Activated T-helper 1 cell treated with anti-CD3 and anti-CD28 coated beads, Interleukin-12 subunit alpha, Interleukin-12 subunit beta, Interleukin-2, Interleukin-4 antibody, amounts not matched to agents 30 ng/mL and 10 ng/mL and 1 ng/mL, durations not matched to agents 14 hours and 24 hours and 36 hours (primary cell): ENCODE results near the gene BCL11A. TPM values are rescaled to one million over a fixed set of nuclear protein-coding genes. Genes with fewer than 3 reads are reported as not detected.

Experiments
- DNase-seq: peaks from one replicate; pipeline ENCODE4 v3.0.0; 2021; ENCODE audit warnings: low spot score
- H3K27ac Mint-ChIP-seq: one replicate; pipeline ENCODE4 v1.8.0; 2021; ENCODE audit warnings: mild to moderate bottlenecking, mixed read lengths
- H3K27me3 Mint-ChIP-seq: one replicate; pipeline ENCODE4 v1.8.0; 2022; ENCODE audit warnings: mild to moderate bottlenecking, moderate library complexity, mixed read lengths; ENCODE audit not compliant: insufficient read depth
- H3K36me3 Mint-ChIP-seq: one replicate; pipeline ENCODE4 v1.8.0; 2021; ENCODE audit warnings: low read depth, mixed read lengths
- H3K4me1 Mint-ChIP-seq: one replicate; pipeline ENCODE4 v1.8.0; 2021; ENCODE audit warnings: low read depth, mixed read lengths
- H3K4me3 Mint-ChIP-seq: one replicate; pipeline ENCODE4 v1.8.0; 2021; ENCODE audit warnings: mild to moderate bottlenecking, moderate library complexity, mixed read lengths
- H3K9me3 Mint-ChIP-seq: one replicate; pipeline ENCODE4 v1.8.0; 2021; ENCODE audit warnings: mixed read lengths
- intact Hi-C: fragments of 100-400 bp; cut with micrococcal nuclease; formaldehyde crosslinking; loops from one replicate; pipeline ENCODE4 v1.15.1; 2024
- total RNA-seq: library from RNA; stranded (reverse); gene quantifications from 2 replicates; pipeline ENCODE4 v1.2.3, GENCODE V29; 2022

BCL11A gene
- total RNA-seq, 1 donor from 2014 or later = not detected

GRCh38 chr2:60440079-60440766 lies 113.2 kb downstream of the BCL11A start:
- Mint-ChIP-seq H3K27ac (no peak overlapping the region), H3K36me3 (no peaks in the 10 kb centered on the region), H3K4me1 (no peaks in the 10 kb centered on the region), H3K4me3 (no peak overlapping the region), H3K27me3 (peaks cover 3% of the 10 kb centered on the region), H3K9me3 (no peaks in the 10 kb centered on the region)
- intact Hi-C loops = no loop called here
- DNase-seq = no peak

- H3K9me3 Mint-ChIP-seq = no peaks in the 10 kb centered on the region
- H3K4me3 Mint-ChIP-seq = no peak overlapping the region
- H3K4me1 Mint-ChIP-seq = no peaks in the 10 kb centered on the region
- H3K36me3 Mint-ChIP-seq = no peaks in the 10 kb centered on the region
- intact Hi-C loops = no loop called here
- no peak overlapping the region for H3K27ac Mint-ChIP-seq
- H3K27me3 Mint-ChIP-seq = peaks cover 2% of the 10 kb centered on the region
- no peak for DNase-seq
These were observed 114.1 kb downstream of the BCL11A start for GRCh38 chr2:60439219-60439974.

- no peaks in the 10 kb centered on the region for H3K27me3 Mint-ChIP-seq
- H3K36me3 Mint-ChIP-seq = no peaks in the 10 kb centered on the region
- H3K4me1 Mint-ChIP-seq = no peaks in the 10 kb centered on the region
- H3K27ac Mint-ChIP-seq = no peak overlapping the region
- intact Hi-C loops = no loop called here
- no peaks in the 10 kb centered on the region for H3K9me3 Mint-ChIP-seq
- DNase-seq = no peak
- no peak overlapping the region for H3K4me3 Mint-ChIP-seq
These were observed 114.8 kb downstream of the BCL11A start for GRCh38 chr2:60438653-60439052.

GRCh38 chr2:60438131-60438530 lies 115.3 kb downstream of the BCL11A start:
- no peak overlapping the region for H3K4me3 Mint-ChIP-seq
- no peaks in the 10 kb centered on the region for H3K4me1 Mint-ChIP-seq
- no peak overlapping the region for H3K27ac Mint-ChIP-seq
- DNase-seq = no peak
- intact Hi-C loops = no loop called here
- H3K27me3 Mint-ChIP-seq = no peaks in the 10 kb centered on the region
- H3K9me3 Mint-ChIP-seq = no peaks in the 10 kb centered on the region
- H3K36me3 Mint-ChIP-seq = no peaks in the 10 kb centered on the region

- Mint-ChIP-seq H3K27ac (no peak overlapping the region), H3K36me3 (no peaks in the 10 kb centered on the region), H3K27me3 (no peaks in the 10 kb centered on the region), H3K9me3 (no peaks in the 10 kb centered on the region), H3K4me1 (no peaks in the 10 kb centered on the region), H3K4me3 (no peak overlapping the region)
- DNase-seq = no peak
- intact Hi-C loops = no loop called here
These were observed 116.3 kb downstream of the BCL11A start for GRCh38 chr2:60437080-60437696.

GRCh38 chr2:60433018-60433596 lies 120.3 kb downstream of the BCL11A start:
- H3K4me3 Mint-ChIP-seq = no peak overlapping the region
- H3K27ac Mint-ChIP-seq = no peak overlapping the region
- DNase-seq = no peak
- no peaks in the 10 kb centered on the region for H3K4me1 Mint-ChIP-seq
- H3K9me3 Mint-ChIP-seq = no peaks in the 10 kb centered on the region
- H3K27me3 Mint-ChIP-seq = peaks cover 3% of the 10 kb centered on the region
- intact Hi-C loops = no loop called here
- no peaks in the 10 kb centered on the region for H3K36me3 Mint-ChIP-seq

GRCh38 chr2:60432035-60432601 lies 121.3 kb downstream of the BCL11A start:
- intact Hi-C loops = no loop called here
- H3K9me3 Mint-ChIP-seq = no peaks in the 10 kb centered on the region
- no peaks in the 10 kb centered on the region for H3K4me1 Mint-ChIP-seq
- H3K4me3 Mint-ChIP-seq = no peak overlapping the region
- peaks cover 3% of the 10 kb centered on the region for H3K27me3 Mint-ChIP-seq
- no peaks in the 10 kb centered on the region for H3K36me3 Mint-ChIP-seq
- DNase-seq = no peak
- no peak overlapping the region for H3K27ac Mint-ChIP-seq

- intact Hi-C loops = no loop called here
- H3K4me1 Mint-ChIP-seq = no peaks in the 10 kb centered on the region
- no peak for DNase-seq
- peaks cover 3% of the 10 kb centered on the region for H3K27me3 Mint-ChIP-seq
- no peak overlapping the region for H3K27ac Mint-ChIP-seq
- no peak overlapping the region for H3K4me3 Mint-ChIP-seq
- no peaks in the 10 kb centered on the region for H3K36me3 Mint-ChIP-seq
- H3K9me3 Mint-ChIP-seq = no peaks in the 10 kb centered on the region
These were observed 123.8 kb downstream of the BCL11A start for GRCh38 chr2:60429681-60430080.

GRCh38 chr2:60426880-60427279 lies 126.6 kb downstream of the BCL11A start:
- peaks cover 2% of the 10 kb centered on the region for H3K27me3 Mint-ChIP-seq
- H3K4me1 Mint-ChIP-seq = no peaks in the 10 kb centered on the region
- intact Hi-C loops = no loop called here
- no peak for DNase-seq
- H3K27ac Mint-ChIP-seq = no peak overlapping the region
- H3K36me3 Mint-ChIP-seq = no peaks in the 10 kb centered on the region
- H3K4me3 Mint-ChIP-seq = no peak overlapping the region
- H3K9me3 Mint-ChIP-seq = no peaks in the 10 kb centered on the region

- intact Hi-C loops = no loop called here
- no peaks in the 10 kb centered on the region for H3K9me3 Mint-ChIP-seq
- H3K4me3 Mint-ChIP-seq = no peak overlapping the region
These were observed 127.1 kb downstream of the BCL11A start for GRCh38 chr2:60426341-60426740.

GRCh38 chr2:60424233-60424632 lies 129.2 kb downstream of the BCL11A start:
- no peaks in the 10 kb centered on the region for H3K4me1 Mint-ChIP-seq
- no peak overlapping the region for H3K4me3 Mint-ChIP-seq
- intact Hi-C loops = no loop called here
- H3K27ac Mint-ChIP-seq = no peak overlapping the region
- peaks cover 1% of the 10 kb centered on the region for H3K27me3 Mint-ChIP-seq
- DNase-seq = no peak
- H3K9me3 Mint-ChIP-seq = no peaks in the 10 kb centered on the region
- H3K36me3 Mint-ChIP-seq = no peaks in the 10 kb centered on the region

More at GRCh38 chr2:60426341-60426740, 127.1 kb downstream of the BCL11A start:
- Mint-ChIP-seq H3K27ac (no peak overlapping the region), H3K4me1 (no peaks in the 10 kb centered on the region), H3K36me3 (no peaks in the 10 kb centered on the region), H3K27me3 (peaks cover 1% of the 10 kb centered on the region)
- no peak for DNase-seq

GRCh38 chr2:60423505-60423904 lies 129.9 kb downstream of the BCL11A start:
- Mint-ChIP-seq H3K36me3 (no peaks in the 10 kb centered on the region), H3K27ac (no peak overlapping the region), H3K4me1 (no peaks in the 10 kb centered on the region), H3K4me3 (no peak overlapping the region), H3K27me3 (no peaks in the 10 kb centered on the region), H3K9me3 (no peaks in the 10 kb centered on the region)
- intact Hi-C loops = no loop called here
- no peak for DNase-seq
